ENCODE measurements around the gene DBNDD1. TPM values are rescaled to one million over a fixed set of nuclear protein-coding genes. Genes with fewer than 3 reads are reported as not detected.

DBNDD1 gene
- total and polyA plus RNA-seq, 9 donors: 0.97 to 6.2 (median 2.1) TPM

DNA sequence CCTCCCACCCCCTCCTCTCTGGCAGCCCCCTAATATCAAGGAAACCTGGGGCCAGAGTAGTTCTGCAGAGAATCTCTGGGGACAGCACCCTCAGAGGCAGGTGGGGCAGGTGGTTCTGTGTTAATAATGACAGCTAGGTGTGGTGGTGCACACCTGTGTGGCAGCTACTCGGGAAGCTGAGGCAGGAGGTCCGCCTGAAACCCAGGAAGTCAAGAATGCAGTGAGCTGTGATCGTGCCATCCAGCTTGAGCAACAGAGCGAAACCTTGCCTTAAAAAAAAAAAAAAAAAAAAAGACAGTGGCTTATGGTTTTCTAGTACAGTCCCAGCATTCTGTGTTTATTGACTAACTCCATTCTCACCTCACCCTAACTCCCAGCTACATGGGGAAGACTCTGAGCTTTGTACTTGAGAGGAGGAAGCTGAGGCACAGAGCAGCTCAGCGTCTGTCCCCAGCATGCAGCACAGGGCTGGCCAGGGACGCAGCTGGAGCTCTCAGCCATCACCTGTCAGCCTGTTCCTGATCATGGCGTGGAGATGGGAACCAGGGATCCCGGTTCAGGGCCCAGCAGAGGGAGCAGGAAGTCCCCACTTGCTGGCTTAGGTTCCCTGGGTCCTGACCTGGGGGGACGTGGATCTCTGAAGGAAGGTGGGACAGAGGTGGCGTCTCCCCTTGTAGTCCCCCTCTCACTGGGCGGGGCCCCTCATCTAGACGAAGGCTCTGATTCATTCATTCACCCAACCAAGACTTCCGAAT is 6.1 kb downstream of the DBNDD1 start:
- Histone ChIP-seq H3K4me3 (no peak overlapping the region), H3K27me3 (no peaks in the 10 kb centered on the region), H3K4me1 (ENCODE audit: insufficient read depth) (no peaks in the 10 kb centered on the region), H3K36me3 (no peaks in the 10 kb centered on the region), H3K27ac (no peak overlapping the region), H3K9me3 (no peaks in the 10 kb centered on the region)
- no peak for DNase-seq
- intact Hi-C loops (cut with DNase I): no loop called here
- 70 to 73% (median 72%) methylated on average over 13 of the region's 13 CpGs for WGBS, 3 donors
- TF ChIP-seq EP300 (IDR thresholded peaks at IDR 0.05): no peak
- no peak for TF ChIP-seq POLR2A (IDR thresholded peaks at IDR 0.05)
- TF ChIP-seq, protein P1, sequence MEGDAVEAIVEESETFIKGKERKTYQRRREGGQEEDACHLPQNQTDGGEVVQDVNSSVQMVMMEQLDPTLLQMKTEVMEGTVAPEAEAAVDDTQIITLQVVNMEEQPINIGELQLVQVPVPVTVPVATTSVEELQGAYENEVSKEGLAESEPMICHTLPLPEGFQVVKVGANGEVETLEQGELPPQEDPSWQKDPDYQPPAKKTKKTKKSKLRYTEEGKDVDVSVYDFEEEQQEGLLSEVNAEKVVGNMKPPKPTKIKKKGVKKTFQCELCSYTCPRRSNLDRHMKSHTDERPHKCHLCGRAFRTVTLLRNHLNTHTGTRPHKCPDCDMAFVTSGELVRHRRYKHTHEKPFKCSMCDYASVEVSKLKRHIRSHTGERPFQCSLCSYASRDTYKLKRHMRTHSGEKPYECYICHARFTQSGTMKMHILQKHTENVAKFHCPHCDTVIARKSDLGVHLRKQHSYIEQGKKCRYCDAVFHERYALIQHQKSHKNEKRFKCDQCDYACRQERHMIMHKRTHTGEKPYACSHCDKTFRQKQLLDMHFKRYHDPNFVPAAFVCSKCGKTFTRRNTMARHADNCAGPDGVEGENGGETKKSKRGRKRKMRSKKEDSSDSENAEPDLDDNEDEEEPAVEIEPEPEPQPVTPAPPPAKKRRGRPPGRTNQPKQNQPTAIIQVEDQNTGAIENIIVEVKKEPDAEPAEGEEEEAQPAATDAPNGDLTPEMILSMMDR (IDR thresholded peaks at IDR 0.05): no peak

DNA sequence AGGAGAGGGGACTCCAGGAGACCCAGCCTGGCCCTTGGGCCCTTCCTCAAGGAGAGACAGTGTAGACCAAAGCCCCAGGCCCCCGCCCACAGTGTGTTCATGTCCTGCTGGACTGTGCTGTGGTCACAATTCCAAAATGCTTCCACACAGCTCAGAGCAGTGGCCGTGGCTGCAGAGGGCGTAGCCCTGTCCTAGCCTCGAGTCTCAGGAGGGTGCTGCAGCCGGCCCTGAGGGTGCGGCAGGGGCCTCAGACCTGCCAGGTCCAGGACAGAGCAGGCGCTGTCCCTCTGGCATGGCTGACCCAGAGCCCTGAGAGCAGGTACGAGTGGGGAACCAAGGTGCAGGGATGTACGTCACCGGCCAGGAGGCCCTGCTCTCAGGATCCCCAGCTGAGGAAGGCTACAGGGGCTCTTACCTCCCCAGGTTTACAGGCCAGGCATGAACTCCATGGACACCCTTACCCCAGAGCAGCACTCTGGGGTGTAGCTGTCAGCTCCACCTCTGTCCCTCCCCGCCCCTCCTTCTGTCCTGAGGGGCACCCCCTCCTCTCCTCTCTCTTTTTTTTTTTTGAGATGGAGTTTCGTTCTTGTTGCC is 7.3 kb downstream of the DBNDD1 start:
- TF ChIP-seq EP300 (IDR thresholded peaks at IDR 0.05) (no peak), POLR2A (IDR thresholded peaks at IDR 0.05) (no peak)
- TF ChIP-seq, protein P1 (IDR thresholded peaks at IDR 0.05): no peak
- DNase-seq: no peak
- intact Hi-C loops (cut with DNase I): no loop called here
- Histone ChIP-seq H3K36me3 (no peaks in the 10 kb centered on the region), H3K9me3 (no peaks in the 10 kb centered on the region), H3K27me3 (no peaks in the 10 kb centered on the region), H3K4me3 (no peak overlapping the region), H3K27ac (no peak overlapping the region), H3K4me1 (ENCODE audit: insufficient read depth) (no peaks in the 10 kb centered on the region)
- 81 to 87% (median 86%) methylated on average over 10 to 12 of the region's 12 CpGs for WGBS, 3 donors

DNA sequence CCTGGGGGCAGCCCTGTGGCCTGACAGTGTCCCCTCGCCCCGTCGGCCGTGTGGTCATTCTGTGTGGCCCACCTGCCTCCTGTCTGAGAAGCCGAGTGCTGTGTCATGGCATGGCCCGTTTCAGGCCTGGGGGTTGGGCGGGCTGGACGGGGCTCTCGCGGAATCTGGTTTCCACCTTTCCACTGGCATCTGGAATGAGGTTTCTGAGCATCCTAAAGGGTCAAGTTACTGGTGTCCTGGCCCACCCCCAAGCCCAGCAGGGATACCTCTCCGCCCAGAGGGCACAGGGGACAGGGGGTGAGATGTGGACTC is 7.8 kb downstream of the DBNDD1 start:
- DNase-seq: no peak
- TF ChIP-seq POLR2A (IDR thresholded peaks at IDR 0.05) (no peak), EP300 (IDR thresholded peaks at IDR 0.05) (no peak)
- TF ChIP-seq, protein P1 (IDR thresholded peaks at IDR 0.05): no peak
- no peaks in the 10 kb centered on the region for H3K36me3 ChIP-seq
- H3K4me3 ChIP-seq: no peak overlapping the region
- intact Hi-C loops (cut with DNase I): no loop called here
- 68 to 71% (median 69%) methylated on average over 7 to 11 of the region's 11 CpGs for WGBS, 3 donors
- no peaks in the 10 kb centered on the region for H3K4me1 ChIP-seq (ENCODE audit: insufficient read depth)
- H3K27ac ChIP-seq: no peak overlapping the region
- H3K9me3 ChIP-seq: no peaks in the 10 kb centered on the region
- H3K27me3 ChIP-seq: no peaks in the 10 kb centered on the region

DNA sequence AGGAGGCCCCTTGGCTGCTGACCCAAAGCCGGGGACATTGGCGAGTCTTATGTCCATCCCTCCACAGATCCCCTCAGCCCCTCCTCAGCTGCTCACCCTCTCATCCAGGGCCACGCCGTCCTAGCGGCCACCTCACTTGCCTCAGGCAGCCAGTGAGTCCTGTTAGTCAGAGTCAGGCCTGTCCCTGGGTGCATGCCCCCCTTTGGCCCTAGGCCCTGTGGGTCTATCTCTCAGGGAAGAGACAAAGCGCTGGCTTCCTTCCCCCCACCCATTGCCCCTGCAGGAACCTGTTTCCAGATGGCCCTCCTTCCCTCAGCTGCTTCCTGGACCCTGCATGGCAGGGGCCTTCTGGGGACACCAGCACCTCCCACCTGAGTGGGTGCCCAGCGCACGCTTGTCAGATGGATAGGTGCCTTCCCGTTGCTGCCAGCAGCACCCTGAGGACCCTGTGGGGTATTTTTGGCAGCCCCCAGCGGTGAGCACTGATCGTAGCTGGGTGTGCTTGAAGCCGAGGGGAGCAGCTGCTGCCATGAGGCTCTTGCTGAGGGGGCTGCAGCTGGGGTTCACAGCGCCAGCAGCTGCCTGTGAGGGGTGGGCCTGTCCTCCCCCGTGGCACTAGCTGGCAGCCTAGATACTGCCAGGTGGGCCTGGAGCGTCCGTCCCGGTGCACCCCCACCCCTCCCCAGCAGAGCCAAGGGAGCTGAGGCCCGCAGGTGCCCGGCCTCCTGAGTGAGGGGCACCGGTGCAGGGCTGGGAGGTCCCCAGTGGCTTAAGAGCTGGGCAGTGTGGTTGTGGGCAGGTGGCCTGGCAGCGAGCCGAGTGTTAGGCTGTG is 8.4 kb downstream of the DBNDD1 start:
- Histone ChIP-seq H3K4me3 (no peak overlapping the region), H3K9me3 (no peaks in the 10 kb centered on the region)

More for the DNA sequence above, 8.4 kb downstream of the DBNDD1 start:
- no peak for DNase-seq
- H3K36me3 ChIP-seq: no peaks in the 10 kb centered on the region
- no peaks in the 10 kb centered on the region for H3K4me1 ChIP-seq (ENCODE audit: insufficient read depth)
- no peaks in the 10 kb centered on the region for H3K27me3 ChIP-seq
- TF ChIP-seq POLR2A (IDR thresholded peaks at IDR 0.05): no peak
- TF ChIP-seq, protein P1 (IDR thresholded peaks at IDR 0.05): no peak
- TF ChIP-seq EP300 (IDR thresholded peaks at IDR 0.05): no peak
- 71 to 88% (median 85%) methylated on average over 19 to 22 of the region's 22 CpGs for WGBS, 3 donors
- intact Hi-C loops (cut with DNase I): no loop called here
- H3K27ac ChIP-seq: no peak overlapping the region

Measured in ovary (tissue), 9 donors.